ENCODE measurements around the gene IL31RA. TPM values are rescaled to one million over a fixed set of nuclear protein-coding genes. Genes with fewer than 3 reads are reported as not detected.

Gene IL31RA
- total RNA-seq, 1 experiment from 2014 or later = 3.2 TPM

GRCh38 chr5:55885359-55885758, 34.2 kb downstream of the IL31RA start:
- no peak overlapping the region for H3K27ac Mint-ChIP-seq (ENCODE audit: unreplicated experiment)
- TF ChIP-seq, protein P1, sequence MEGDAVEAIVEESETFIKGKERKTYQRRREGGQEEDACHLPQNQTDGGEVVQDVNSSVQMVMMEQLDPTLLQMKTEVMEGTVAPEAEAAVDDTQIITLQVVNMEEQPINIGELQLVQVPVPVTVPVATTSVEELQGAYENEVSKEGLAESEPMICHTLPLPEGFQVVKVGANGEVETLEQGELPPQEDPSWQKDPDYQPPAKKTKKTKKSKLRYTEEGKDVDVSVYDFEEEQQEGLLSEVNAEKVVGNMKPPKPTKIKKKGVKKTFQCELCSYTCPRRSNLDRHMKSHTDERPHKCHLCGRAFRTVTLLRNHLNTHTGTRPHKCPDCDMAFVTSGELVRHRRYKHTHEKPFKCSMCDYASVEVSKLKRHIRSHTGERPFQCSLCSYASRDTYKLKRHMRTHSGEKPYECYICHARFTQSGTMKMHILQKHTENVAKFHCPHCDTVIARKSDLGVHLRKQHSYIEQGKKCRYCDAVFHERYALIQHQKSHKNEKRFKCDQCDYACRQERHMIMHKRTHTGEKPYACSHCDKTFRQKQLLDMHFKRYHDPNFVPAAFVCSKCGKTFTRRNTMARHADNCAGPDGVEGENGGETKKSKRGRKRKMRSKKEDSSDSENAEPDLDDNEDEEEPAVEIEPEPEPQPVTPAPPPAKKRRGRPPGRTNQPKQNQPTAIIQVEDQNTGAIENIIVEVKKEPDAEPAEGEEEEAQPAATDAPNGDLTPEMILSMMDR (IDR thresholded peaks at IDR 0.05; ENCODE audit: unreplicated experiment) = no peak
- H3K4me1 Mint-ChIP-seq (ENCODE audit: low read depth, unreplicated experiment) = peaks cover 34% of the 10 kb centered on the region
- no peaks in the 10 kb centered on the region for H3K27me3 Mint-ChIP-seq (ENCODE audit: unreplicated experiment)
- H3K4me3 Mint-ChIP-seq (ENCODE audit: low read depth, unreplicated experiment) = no peak overlapping the region
- no peaks in the 10 kb centered on the region for H3K9me3 Mint-ChIP-seq (ENCODE audit: low read depth, unreplicated experiment)
- H3K36me3 Mint-ChIP-seq (ENCODE audit: insufficient read depth, unreplicated experiment) = no peaks in the 10 kb centered on the region
- BruUV-seq (replicated peaks) = no TSS peak
- DNase-seq = no peak
- CTCF ChIA-PET = interaction anchor here (0.6 kb wide), 1 partner anchor 1811 kb away, joined by 5 read pairs; no protein-coding TSS in a partner anchor
- intact Hi-C loops (cut with micrococcal nuclease; ENCODE audit: unreplicated experiment) = no loop called here

- TF ChIP-seq, protein P1 (IDR thresholded peaks at IDR 0.05; ENCODE audit: unreplicated experiment) = no peak
- no peaks in the 10 kb centered on the region for H3K36me3 Mint-ChIP-seq (ENCODE audit: insufficient read depth, unreplicated experiment)
- intact Hi-C loops (cut with micrococcal nuclease; ENCODE audit: unreplicated experiment) = no loop called here
- DNase-seq = no peak
- peaks cover 34% of the 10 kb centered on the region for H3K4me1 Mint-ChIP-seq (ENCODE audit: low read depth, unreplicated experiment)
- no peak overlapping the region for H3K4me3 Mint-ChIP-seq (ENCODE audit: low read depth, unreplicated experiment)
- BruUV-seq (replicated peaks) = no TSS peak
- H3K27me3 Mint-ChIP-seq (ENCODE audit: unreplicated experiment) = no peaks in the 10 kb centered on the region
- H3K9me3 Mint-ChIP-seq (ENCODE audit: low read depth, unreplicated experiment) = no peaks in the 10 kb centered on the region
- CTCF ChIA-PET = interaction anchor here (0.7 kb wide), 1 partner anchor 33 kb away, joined by 3 read pairs; no protein-coding TSS in a partner anchor
- H3K27ac Mint-ChIP-seq (ENCODE audit: unreplicated experiment) = no peak overlapping the region
These were observed 37.0 kb downstream of the IL31RA start for GRCh38 chr5:55888205-55888604.

DNA sequence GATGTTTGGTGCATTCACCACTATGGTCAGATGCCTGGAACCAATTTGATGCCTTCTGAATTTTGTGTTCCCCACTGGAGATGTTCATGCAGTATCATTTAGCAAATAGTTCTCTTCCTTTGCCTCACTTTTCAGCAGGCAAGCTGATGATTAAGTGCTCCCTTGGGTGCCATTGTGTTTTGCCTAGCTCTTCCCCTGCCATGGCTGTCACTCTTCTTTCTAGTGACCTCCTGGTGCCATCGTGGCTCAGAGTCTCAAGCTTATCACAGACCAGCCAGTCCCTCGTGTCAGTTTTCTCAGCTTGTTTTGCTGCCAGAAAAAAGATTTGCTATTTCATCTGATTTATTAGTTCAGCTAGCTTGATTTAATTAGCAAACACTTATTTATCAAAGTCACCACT, 41.3 kb downstream of the IL31RA start:
- TF ChIP-seq, protein P1 (IDR thresholded peaks at IDR 0.05; ENCODE audit: unreplicated experiment) = no peak
- Mint-ChIP-seq H3K9me3 (ENCODE audit: low read depth, unreplicated experiment) (no peaks in the 10 kb centered on the region), H3K27ac (ENCODE audit: unreplicated experiment) (no peak overlapping the region), H3K4me1 (ENCODE audit: low read depth, unreplicated experiment) (peaks cover 9% of the 10 kb centered on the region), H3K4me3 (ENCODE audit: low read depth, unreplicated experiment) (no peak overlapping the region), H3K36me3 (ENCODE audit: insufficient read depth, unreplicated experiment) (no peaks in the 10 kb centered on the region), H3K27me3 (ENCODE audit: unreplicated experiment) (no peaks in the 10 kb centered on the region)
- DNase-seq = no peak
- BruUV-seq (replicated peaks) = no TSS peak
- CTCF ChIA-PET = interaction anchor here (0.6 kb wide), 1 partner anchor 479 kb away, joined by 3 read pairs; no protein-coding TSS in a partner anchor
- intact Hi-C loops (cut with micrococcal nuclease; ENCODE audit: unreplicated experiment) = no loop called here

DNA sequence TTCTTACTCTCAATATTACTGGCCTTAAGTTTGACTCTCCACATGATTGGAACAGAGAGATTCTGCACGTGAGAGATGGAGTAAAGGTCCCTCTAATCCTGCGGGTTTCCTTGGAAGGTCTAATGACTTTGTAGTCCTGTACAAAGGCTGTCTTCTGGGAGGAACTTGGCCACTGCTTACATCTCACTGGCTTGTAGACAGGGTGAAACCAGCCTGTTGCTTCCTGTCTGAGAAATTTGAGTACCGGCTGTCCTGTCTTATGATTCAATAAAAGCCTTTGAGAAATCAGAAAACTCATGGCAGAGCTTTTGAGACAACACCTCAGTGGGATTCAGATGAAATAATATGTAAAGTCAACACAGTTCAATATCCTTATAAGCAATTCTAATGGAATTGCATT, 43.0 kb downstream of the IL31RA start:
- intact Hi-C loops (cut with micrococcal nuclease; ENCODE audit: unreplicated experiment) = no loop called here
- Mint-ChIP-seq H3K4me3 (ENCODE audit: low read depth, unreplicated experiment) (no peak overlapping the region), H3K36me3 (ENCODE audit: insufficient read depth, unreplicated experiment) (no peaks in the 10 kb centered on the region), H3K27ac (ENCODE audit: unreplicated experiment) (no peak overlapping the region), H3K27me3 (ENCODE audit: unreplicated experiment) (no peaks in the 10 kb centered on the region), H3K4me1 (ENCODE audit: low read depth, unreplicated experiment) (no peaks in the 10 kb centered on the region), H3K9me3 (ENCODE audit: low read depth, unreplicated experiment) (no peaks in the 10 kb centered on the region)
- TF ChIP-seq, protein P1 (IDR thresholded peaks at IDR 0.05; ENCODE audit: unreplicated experiment) = no peak
- DNase-seq = no peak
- BruUV-seq (replicated peaks) = no TSS peak
- CTCF ChIA-PET = no interaction called here

All from Calu3 (cell line).